Activated CD8-positive, alpha-beta memory T cell treated with anti-CD3 and anti-CD28 coated beads for 4 hours (primary cell): ENCODE results near the gene RPS4Y2.

ENCODE experiments used
- DNase-seq, 2 donors: peaks; one replicate each; pipeline ENCODE4 v3.0.0-alpha.2; 2020; ENCODE audit warnings: low read depth in 2 of 2

Gene RPS4Y2

DNA sequence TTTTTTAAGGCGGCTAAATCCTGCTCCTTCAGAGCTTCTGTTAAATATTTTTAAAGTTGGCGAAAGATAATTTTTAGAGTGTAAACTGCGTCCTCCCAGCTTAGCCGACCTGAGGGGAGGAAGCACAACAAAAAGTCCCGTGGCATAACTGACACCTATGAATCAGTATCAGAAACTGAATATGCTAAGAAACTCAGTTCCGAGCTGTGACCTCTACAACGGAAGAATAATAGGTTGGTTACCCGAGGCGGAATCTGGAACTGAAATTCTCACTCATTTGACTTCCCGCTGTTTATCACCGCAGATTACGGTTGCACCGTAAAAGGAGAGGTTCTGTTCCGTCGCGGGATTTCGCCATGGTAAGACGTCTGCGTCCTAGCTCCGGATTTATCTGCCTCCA, at the start of gene RPS4Y2:
RPS4Y2 (plus strand) TSS at position 301 of the 400 bp plus-strand sequence; CDS start at position 357, 56 bp downstream.
- no peak for DNase-seq

DNA sequence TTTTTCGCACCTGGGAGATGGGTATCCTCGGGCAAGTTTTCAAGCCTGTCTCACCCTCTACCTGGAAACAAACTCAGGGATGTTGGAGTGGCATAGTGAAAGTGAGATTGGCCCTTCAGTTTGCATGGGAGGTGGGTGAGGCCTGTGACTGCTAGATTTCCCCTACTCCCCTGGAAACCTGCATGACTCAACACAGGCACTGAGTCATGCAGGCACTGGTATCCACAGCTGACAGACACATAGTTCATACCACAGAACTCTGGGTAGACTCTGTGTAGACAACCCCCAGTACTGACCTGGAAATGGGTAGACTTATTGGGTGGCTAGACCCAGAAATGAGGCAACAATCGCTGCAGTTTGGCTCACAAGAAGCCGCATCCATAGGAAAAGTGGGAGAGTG, 41.5 kb upstream of the RPS4Y2 start:
- no peak for DNase-seq

DNA sequence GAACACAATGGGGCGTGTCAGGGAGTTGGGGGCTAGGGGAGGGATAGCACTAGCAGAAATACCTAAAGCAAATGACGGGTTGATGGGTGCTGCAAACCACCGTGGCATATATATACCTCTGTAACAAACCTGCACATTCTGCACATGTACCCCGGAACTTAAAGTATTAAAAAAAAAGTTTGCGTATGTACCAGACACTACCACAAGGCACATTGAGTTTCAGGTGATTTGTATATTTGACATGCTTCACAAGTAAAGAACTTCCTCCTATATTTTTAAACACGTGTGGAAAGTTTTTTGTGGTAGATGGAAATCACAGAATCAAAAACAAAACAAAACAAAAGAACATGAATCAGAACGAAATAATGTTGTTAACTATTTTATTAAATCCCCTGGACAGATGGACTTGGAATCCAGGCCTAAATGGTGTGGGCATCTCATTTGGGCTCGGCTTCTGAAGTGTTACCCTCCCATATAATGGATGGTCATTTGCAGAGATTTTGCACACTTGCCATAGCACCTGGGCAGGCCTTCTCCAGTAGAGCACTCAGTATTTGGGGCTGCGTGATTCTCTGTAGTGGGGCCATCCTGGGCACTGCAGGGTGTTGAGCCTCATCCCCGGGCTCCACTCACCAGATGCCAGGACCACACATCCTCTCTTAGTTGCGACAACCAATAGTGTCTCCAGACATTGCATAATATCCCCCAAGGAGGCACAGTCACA, 29.6 kb upstream of the RPS4Y2 start:
- no peak for DNase-seq

DNA sequence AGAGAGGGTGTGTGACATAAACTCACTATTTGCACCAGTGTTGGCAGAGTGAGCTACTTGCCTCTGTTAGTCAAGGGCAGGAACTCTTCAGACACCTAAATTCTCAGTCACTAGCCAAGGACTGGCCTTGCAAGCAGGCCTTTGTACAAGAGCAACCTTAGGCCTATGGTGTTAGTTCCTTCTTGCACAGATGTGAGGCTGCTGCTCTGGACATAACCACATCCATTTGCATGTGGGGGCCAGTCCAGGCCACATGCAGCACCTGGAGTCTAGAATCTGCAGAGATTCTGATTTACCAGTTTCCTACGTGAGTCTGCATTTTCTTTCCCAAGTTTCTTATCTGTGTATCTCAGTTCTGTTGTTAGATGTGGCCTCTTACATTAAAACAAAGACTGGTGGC, 20.7 kb upstream of the RPS4Y2 start:
- no peak for DNase-seq

DNA sequence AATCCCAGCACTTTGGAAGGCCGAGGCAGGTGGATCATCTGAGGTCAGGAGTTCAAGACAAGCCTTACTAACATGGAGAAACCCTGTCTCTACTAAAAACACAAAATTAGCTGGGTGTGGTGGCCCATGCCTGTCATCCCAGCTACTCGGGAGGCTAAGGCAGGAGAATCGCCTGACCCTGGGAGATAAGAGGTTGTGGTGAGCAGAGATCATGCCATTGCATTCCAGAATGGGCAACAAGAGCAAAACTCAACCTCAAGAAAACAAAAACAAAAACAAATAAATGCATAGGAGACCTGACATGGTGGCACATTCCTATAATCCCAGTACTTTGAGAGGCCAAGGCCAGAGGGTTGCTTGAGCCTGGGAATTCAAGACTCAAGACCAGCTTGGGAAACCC, 16.1 kb upstream of the RPS4Y2 start:
- DNase-seq: no peak

DNA sequence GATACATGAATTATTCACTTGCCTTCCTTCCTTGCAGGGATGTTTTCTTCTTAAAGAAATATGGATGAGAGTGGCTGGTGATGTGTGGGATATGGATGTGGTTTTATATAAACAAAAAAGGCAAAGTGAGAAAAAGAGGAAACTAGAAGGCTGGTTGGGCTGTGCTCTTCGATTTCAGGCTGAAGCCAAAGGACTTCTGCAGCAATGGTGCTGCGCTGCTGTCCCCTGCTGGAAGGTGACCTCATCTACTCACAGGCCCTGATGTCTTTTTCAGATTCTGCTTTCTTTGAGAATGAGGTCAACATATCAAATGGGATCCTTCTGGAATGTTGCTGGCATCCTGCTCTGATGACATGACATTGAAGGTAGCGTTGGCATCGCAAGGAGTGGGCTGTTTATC, 15.3 kb upstream of the RPS4Y2 start:
- DNase-seq: no peak

DNA sequence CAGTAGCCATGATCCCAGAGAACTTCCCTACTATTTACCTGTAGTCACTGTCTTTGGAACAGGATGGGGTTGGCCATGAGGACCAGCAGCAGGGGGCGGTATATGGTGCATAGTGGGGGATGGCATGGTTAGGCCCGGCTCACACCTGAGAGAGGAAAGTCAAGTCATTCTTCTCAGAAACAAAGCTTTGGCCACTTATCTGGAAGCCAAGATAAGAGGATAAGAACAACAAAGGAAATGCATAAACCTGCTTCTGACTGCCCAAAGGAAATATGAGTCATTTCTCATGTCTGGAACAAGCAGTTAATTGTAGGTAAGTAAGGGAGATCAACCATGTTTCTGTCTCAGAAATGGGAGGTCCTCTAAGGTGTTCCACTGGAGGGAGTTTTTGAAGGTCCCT, 10.8 kb upstream of the RPS4Y2 start:
- no peak for DNase-seq

DNA sequence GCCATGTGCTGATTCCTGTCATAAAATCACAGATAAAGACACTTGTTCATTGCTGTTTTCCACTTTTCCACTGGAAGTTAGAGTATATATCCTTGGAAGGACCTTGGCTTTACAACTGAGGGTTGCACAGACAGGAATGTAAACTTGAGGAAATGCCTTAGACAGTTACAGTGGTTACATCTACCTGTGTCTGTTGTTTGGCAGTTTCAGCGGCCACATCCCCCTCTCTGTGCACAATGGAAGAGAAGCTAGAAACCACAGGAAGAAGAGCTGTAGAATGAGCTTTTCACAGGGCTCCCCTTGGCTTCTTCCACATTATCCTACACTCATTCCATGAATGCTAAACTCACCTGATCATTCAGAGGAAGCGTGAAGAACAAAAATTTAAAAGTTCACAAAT, 9.0 kb upstream of the RPS4Y2 start:
- no peak for DNase-seq

DNA sequence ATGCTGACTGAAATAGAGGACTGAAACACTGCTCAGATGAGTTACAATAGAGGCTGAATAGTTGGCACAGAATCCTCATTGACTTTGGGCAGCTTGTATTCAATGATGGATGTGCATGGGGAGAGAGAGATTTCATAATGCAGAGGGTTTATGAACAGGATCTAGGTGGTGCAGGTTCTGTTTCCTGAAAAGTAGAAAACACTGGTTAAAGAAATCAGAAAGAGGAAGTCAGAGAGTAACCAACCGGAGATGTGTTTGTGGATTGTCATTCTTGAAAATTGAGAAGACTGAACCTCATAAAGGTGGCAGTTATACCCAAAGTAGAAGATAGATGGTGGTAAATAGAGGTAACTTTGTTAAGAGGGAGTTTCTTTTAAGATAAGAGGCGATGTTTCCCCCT, 8.0 kb downstream of the RPS4Y2 start:
- no peak for DNase-seq

DNA sequence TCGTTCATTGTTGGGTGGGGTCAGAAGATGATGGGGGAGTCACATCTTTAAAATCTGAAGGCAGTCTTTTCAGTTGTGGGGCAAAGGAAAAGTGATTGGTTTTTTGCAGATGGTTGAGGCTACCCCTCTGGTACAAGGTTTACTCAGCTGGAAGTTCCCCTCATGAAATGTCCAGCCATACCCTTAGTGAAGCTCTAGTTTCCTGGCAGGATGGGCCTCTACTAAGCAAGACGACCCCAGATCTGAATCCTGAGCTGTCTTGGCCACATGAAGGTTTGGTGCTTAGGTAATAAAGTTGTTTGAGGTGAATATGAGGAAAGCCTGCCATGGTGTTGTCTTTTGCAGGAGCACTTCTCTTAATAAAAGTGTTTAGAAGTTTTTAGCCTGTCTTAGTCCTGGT, 9.2 kb downstream of the RPS4Y2 start:
- DNase-seq: no peak

DNA sequence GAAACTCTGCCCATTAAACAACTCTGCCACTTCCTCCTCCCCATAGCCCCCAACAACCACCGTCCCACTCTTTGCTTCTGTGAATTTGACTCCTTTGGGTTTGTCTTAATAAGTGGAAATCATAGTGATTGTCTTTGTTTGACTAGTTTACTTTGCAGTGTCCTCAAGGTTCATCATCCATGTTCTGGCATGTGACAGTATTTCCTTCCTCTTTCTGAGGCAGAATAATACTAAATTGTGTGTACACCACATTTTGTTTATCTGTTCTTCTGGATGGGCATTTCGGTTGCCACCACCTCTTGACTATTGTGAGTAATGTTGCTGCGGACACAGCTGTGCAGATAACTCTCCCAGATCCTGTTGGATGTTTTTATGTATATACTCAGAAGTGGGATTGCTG, 14.8 kb downstream of the RPS4Y2 start:
- DNase-seq: no peak

DNA sequence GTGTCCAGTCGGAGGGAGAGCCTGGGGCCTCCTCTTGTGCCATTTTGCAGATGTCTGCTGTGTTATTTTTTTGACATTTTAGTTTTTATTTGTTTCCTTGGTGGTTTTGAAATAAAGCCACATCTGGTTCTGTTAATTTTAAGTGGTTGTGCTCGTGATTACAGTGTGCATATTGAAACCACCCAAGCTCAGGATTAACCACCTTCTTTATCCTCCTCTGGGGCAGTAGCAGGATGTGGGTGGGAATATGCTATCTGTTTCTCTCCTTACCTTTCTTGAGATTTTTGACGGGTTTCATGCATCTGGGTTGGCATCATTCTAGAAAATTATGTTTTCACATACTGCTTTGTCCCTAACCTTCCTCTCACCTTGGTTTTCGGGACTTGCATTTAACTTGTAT, 20.2 kb downstream of the RPS4Y2 start:
- no peak for DNase-seq

DNA sequence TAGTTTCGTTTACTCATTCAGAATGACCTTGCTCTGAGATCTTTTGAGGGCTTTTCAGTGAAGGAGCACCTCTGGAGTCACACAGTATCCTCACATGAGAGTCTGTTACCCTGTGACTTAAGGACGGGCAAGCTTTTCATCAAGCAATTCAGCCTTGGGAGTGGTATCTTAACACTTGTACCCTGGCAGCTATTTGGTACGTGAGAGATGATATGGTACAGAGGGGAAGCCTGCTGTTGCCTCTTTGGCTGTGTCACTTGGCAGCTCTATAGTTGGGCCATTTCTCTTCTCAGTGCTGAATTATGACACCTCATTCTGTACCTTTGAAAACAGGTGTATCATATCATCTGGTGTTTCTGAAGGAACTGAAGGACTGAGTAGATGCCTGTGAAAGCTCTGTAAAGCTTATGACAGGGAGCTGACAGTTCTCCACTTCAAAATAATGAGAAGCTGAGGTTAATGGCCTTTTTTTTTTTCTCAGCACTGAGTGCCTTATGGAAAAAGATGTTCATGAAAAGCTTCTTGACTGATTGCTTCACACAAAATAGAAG, 24.3 kb downstream of the RPS4Y2 start:
- DNase-seq: no peak

DNA sequence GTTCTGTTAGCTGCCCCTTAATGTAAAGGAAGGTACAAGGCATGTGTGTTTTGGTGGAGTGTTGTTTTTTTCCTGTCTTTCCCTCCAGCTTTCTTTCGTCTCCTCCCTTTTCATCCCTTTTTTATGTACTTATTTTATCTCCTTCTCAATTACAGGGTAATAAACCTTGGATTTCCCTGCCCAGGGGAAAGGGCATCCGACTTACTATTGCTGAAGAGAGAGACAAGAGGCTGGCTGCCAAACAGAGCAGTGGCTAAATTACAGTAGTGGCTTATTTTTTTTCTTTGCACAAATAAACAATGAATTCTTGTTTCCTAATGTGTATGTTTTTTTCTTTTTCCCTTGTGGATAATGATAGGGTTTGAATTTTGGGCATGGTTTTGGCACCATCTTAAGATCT, 24.9 kb downstream of the RPS4Y2 start:
- DNase-seq: no peak

DNA sequence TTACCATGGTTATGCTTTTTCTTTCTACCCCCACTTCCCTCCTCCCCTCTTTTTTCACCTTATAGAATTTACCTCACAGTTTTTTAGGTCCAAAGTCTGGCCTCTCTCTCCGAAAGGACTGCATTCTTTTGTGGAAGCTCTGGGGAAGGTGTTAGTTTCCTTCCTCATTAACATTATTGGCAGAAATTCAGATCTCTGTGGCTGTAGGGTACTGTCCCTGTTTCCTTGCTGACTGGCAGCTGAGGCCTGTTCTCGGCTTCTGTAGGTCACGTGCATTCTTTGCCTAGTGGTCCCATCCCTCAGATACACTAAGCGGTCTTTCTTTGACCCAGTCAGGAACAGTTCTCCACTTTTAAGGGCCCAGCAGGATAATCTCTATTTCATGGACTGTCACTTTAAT, 25.5 kb downstream of the RPS4Y2 start:
- DNase-seq: no peak

DNA sequence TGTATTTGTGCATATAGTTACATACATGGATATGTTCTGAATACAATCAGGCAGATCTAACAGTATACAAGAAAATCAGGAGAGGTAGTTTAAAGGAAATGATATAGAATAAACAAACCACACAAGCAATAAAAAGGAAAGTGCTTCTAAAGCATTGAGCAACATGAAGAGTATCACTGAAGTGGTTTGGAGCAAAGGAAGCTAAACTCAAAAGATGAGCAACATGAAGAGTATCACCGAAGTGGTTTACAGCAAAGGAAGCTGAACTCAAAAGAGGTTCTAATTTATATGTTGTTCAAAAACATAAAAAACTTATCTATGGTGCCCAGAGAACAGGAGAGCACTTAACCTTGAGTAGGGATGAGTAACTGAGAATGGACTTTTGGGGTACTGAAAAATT, 29.1 kb downstream of the RPS4Y2 start:
- DNase-seq: no peak

DNA sequence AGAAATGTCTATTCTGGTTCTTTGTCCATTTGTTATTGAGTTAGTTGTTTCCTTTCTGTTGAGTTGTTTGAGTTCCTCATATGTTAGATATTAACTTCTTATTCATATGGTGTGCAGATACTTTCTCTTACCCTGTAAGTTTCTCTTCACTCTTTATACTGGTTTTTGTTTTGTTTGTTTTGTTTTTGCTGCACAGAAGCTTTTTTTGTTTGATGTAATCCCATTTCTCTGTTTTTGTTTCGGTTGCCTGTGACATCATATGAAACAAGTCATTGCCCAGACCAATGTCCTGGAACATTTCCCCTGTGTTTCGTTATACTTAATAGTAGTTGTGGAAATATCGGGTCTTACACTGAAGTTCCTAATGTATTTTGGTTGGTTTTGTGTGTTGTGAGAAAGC, 31.2 kb downstream of the RPS4Y2 start:
- no peak for DNase-seq

DNA sequence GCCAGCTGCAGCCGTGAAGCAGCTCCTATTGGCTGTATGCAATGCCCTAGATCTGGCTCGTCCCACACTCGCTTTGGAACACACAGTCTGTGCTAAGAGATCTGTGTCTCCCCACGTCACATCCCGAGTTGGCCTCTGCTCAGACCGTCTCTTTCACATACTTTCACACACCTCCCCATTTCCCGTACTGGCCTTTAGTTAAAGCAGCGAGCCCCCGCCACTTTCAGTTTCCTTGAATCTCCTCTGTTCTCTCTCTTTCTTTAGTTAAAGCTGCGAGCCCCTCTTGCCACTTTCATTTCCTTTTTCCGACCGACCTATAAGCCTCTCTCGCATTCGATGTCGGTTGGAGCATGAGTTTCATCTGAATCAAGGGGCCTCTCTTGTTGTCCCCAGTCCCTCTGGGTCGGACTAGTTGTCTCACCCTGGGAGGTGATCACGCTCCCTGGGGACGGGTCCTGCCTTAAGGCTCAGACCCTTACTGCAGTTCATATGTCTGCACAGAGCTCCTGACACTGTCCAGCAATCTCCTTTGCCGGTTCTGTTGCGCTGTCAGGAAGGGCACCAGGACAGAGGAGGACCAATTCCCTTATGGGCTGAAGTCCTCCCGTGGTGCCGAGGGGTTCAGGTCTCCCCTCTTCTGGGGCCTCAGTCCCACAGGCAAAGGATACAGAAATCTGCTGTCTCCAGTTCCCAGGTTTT, 42.6 kb downstream of the RPS4Y2 start:
- no peak for DNase-seq

DNA sequence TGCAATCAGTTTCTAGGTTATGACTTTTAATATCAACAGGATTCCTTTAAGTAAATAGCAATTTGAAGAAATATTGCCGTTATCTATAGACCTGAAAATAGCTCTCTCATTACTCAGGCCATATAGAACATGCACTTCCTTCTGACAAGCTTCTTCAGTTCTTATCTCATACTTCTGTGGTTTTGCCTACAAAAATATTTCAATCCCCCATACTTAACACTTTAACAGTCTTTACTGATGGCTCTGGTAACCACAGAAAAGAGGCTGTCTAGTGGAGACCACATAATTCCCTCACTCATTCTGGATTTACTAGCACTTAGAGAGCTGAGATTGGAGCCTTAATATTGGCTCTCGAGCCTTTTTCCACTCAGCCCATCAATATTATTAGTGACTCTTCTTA, 46.8 kb downstream of the RPS4Y2 start:
- DNase-seq: no peak

DNA sequence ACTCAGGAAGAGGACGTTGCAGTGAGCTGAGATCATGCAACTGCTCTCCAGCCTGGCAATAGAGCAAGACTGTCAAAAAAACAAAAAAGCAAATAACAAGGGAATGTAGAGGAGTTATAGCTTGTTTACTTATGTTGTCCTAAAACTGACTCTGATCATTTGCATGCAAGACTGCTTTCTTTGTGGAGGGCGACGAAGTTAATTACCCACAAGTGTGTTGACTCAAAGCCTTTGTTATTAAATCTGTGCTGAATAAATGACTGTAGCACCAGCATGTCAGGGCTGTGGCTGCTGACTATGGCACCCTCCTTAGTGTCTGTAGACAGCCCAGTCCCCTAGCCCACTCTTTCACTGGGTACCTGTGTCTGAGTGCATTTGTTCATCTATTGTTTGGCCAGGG, 50.3 kb downstream of the RPS4Y2 start:
- DNase-seq: no peak

DNA sequence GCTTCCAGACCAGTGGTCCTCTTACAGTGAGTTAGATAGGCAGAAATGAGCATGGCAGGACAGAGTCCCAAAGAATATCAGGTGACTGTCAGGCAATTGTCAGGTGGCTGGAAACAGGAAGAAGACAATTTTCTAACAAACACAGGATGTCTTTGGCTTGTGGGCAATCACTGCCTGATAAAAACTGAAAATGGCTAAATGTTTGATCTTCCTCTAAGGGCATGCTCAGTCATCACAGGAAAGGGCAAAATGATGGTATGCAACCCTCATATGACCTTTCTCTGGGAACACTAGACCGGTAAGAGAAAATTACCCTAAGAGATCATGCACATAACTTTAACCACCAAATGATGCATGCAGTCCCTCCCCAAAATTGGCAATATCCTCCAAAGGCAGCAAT, 57.6 kb downstream of the RPS4Y2 start:
- no peak for DNase-seq

DNA sequence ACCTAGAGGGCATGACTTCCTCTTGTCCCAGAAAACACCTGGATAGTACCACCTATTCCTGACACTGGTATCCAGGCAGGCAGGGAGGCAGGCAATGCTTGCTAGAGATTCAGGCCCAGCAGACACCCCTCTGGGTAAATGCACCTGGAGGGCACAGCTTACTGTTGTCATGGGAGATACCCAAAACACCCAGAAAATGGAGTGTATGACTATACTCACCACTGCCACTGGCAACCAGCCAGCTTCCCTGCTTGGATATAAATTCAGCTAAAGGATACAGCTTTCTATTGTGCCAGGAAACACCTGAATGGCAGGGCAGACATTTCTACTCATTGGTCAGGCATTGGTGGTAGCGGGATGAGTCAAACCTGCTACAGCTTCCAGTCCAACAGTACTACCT, 58.9 kb downstream of the RPS4Y2 start:
- DNase-seq: no peak

DNA sequence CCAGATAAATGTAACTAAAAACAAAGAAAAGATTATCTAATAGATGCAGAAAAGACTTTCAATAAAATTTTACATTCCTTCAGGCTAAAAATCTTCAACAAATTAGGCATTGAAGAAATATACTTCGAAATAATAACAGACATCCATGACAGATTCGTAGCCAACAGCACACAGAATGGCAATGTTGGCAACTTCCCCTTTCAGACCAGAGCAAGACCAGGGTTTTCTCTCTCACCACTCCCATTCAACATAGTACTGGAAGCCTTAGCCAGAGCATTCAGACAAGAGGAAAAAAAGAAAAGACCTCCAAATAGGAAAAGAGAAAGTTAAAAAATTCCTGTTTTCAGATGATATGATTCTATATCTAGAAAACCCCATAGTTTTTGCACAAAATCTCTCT, 61.2 kb downstream of the RPS4Y2 start:
- DNase-seq: no peak
